ENCODE results near the gene LRFN5. TPM values are rescaled to one million over a fixed set of nuclear protein-coding genes. Genes with fewer than 3 reads are reported as not detected.
"Not testable (repeated sequence)": the region's sequence is repeated elsewhere in the genome, so short reads cannot be mapped to it uniquely, and the experiment has no call there.

LRFN5 gene
- total RNA-seq: 0.97 and 1.7 TPM in 2 replicates

DNA sequence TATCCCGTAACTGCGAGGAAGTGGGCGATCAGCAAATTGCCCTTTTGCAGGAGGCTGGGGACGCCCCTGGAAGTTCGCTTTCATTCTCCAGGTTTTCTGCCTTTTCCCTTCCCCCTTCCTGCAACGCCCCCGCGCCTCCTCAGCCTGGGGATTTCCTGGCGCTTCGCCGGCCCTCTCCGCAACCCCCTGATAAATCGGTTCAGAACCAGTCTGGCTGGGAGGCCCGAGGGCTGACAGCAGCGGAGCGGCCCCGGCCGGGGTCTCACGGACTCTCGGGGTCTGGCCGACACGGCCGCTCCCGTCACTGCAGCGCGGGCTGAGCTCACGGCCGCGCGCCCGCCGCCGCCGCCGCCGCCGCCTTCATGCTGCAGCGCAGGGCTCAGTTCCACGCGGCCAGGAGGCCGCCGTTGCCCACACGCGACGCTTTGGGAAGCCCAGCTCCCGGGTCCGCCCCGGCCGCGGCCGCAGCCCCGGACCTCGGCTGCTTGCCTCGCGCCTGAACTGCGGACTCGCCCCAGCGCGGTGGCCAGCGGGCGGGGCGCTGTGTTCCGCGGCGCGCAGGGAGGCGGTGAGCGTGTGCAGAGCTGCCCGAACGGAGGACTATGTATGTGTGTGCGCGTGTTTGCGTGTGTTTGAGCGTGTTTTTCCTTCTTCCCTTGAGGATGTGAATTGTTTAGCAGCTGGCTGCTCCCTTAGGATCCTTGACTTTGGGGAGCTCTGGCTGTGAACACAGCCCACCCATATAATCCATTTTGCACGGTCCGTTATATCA is at the start of gene LRFN5:
LRFN5 (plus strand) TSS at position 345 of the 772 bp plus-strand sequence.
- peak; percentile 17 for DNase-seq (ENCODE audit: low read depth)
- peak within 1 kb of the TSS; percentile 64 for H3K4me3 ChIP-seq (ENCODE audit: low read depth, low read length)
- TF ChIP-seq, protein P1, sequence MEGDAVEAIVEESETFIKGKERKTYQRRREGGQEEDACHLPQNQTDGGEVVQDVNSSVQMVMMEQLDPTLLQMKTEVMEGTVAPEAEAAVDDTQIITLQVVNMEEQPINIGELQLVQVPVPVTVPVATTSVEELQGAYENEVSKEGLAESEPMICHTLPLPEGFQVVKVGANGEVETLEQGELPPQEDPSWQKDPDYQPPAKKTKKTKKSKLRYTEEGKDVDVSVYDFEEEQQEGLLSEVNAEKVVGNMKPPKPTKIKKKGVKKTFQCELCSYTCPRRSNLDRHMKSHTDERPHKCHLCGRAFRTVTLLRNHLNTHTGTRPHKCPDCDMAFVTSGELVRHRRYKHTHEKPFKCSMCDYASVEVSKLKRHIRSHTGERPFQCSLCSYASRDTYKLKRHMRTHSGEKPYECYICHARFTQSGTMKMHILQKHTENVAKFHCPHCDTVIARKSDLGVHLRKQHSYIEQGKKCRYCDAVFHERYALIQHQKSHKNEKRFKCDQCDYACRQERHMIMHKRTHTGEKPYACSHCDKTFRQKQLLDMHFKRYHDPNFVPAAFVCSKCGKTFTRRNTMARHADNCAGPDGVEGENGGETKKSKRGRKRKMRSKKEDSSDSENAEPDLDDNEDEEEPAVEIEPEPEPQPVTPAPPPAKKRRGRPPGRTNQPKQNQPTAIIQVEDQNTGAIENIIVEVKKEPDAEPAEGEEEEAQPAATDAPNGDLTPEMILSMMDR (IDR thresholded peaks at IDR 0.05; ENCODE audit: insufficient read depth, low read depth, low read length): no peak

DNA sequence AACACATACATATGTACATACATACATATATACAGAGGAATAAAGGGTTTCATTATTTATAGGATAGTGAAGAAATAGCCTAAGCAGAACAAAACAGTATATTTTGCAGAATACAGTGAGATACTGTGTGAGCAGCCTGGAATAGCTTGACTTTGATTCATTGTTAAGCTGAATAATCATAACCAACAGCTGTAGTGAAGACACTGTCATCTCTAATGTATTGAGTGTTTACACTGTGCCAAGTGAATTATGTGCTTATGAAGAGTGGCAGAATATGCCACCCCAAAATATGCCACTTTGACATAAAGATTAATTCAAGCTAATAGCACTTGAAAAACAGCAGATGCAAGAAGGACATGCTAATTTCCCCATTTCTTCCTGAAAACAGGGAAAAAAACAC is 48.2 kb upstream of the LRFN5 start:
- no peak for DNase-seq (ENCODE audit: low read depth)
- H3K4me3 ChIP-seq (ENCODE audit: low read depth, low read length): no peak overlapping the region
- TF ChIP-seq, protein P1 (IDR thresholded peaks at IDR 0.05; ENCODE audit: insufficient read depth, low read depth, low read length): no peak

DNA sequence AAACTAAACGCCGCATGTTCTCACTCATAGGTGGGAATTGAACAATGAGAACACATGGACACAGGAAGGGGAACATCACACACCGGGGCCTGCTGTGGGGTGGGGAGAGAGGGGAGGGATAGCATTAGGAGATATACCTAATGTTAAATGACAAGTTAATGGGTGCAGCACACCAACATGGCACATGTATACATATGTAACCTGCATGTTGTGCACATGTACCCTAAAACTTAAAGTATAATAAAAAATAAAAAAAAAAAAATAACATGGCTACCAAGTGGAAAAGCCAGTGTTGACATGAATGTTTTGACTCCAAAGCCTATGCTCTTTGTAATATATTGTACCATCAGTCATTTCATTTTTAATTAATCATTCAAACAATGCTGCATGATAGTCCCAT is 39.8 kb upstream of the LRFN5 start:
- not testable (repeated sequence) for H3K4me3 ChIP-seq (ENCODE audit: low read depth, low read length); DNase-seq (ENCODE audit: low read depth)

DNA sequence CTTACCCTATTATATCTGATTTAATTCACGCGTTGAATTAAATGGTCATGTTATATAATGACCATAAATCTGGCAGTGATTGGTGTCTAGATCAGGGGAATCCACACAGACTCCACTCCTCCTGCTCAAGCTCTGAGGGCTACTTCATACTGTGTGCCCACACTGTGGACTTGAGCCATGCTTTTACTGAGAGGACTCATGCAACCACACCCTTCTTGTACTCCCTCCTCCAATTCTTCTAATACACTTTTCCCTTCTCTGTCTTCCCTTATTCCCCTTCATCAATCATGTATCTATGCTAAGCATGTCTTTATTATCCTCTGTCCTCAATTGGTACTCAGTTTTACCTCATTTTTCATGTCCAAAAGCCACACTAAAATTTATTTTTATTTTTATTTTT is 37.7 kb upstream of the LRFN5 start:
- H3K4me3 ChIP-seq (ENCODE audit: low read depth, low read length): no peak overlapping the region
- no peak for DNase-seq (ENCODE audit: low read depth)
- TF ChIP-seq, protein P1 (IDR thresholded peaks at IDR 0.05; ENCODE audit: insufficient read depth, low read depth, low read length): no peak

DNA sequence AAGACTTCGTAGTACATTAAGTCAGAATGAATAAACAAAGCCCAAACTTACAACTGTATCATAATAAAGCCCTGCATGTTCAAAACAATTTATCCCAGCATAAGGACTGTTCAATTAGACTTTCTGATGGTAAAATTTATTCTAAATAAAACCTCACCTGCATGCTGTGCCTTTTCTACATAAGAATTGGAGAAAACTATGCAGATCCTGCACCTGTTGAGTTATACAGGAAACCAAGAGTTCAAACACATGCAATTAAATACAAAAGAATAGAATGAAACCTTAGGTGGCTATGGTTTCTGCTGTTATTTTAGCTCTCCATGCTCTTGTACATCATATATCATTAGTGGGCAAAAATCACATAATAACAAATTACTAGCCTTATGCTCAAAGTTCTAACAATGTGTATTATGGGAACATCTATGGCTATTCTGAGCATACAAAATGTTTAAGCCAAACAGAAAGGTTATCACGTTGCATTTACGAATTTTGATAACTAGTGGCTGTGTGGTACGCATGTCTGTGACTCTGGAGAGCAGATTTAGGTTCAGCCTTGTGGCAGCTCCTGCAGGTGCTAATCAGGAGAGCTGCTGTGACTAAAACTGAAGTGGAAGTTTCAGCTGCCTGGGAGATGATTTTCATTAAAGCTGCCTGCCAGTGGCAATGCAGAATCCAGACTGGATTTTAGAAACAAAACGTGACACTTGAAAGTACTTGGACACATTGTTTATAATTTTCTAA is 36.1 kb upstream of the LRFN5 start:
- no peak for DNase-seq (ENCODE audit: low read depth)
- no peak overlapping the region for H3K4me3 ChIP-seq (ENCODE audit: low read depth, low read length)
- TF ChIP-seq, protein P1 (IDR thresholded peaks at IDR 0.05; ENCODE audit: insufficient read depth, low read depth, low read length): no peak

DNA sequence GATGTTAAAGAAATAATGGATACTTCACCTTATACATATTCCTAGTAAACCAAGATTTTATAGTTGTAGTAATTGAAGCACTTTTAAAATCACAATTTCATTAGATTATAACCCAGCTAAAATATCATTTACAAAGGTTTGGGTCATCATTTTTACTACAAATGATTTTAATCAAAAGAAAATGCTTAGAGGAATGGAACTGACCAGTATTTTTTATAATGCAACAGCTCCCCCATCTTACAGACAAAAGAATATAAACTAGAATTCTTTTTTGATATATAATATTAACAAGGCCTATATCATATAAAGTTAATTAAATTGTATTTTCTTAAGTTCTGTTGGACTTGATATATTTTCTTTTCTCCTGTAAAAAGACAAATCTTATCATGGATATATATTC is 20.4 kb upstream of the LRFN5 start:
- TF ChIP-seq, protein P1 (IDR thresholded peaks at IDR 0.05; ENCODE audit: insufficient read depth, low read depth, low read length): no peak
- no peak overlapping the region for H3K4me3 ChIP-seq (ENCODE audit: low read depth, low read length)
- DNase-seq (ENCODE audit: low read depth): no peak

DNA sequence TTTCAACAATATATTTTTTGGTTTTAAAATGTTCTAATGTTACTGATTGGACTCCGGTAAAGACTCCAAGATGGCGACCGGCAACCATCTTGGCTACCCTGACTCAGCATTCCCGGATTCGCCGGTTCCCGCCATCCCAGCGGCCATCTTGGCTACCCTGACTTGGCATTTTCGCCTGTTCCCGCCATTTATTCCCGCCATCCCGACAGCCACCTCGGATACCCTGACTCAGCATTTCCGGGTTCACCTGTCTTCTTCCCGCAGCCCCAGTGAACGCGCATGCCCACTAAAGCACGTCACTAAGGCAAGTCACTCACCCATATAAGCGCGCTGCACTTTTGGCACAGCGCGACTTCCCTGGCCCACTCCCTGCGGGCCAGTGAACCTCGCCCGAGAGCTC is 9.0 kb upstream of the LRFN5 start:
- peak overlapping the region; percentile 44 for H3K4me3 ChIP-seq (ENCODE audit: low read depth, low read length)
- peak; percentile 20 for DNase-seq (ENCODE audit: low read depth)
- TF ChIP-seq, protein P1 (IDR thresholded peaks at IDR 0.05; ENCODE audit: insufficient read depth, low read depth, low read length): no peak

DNA sequence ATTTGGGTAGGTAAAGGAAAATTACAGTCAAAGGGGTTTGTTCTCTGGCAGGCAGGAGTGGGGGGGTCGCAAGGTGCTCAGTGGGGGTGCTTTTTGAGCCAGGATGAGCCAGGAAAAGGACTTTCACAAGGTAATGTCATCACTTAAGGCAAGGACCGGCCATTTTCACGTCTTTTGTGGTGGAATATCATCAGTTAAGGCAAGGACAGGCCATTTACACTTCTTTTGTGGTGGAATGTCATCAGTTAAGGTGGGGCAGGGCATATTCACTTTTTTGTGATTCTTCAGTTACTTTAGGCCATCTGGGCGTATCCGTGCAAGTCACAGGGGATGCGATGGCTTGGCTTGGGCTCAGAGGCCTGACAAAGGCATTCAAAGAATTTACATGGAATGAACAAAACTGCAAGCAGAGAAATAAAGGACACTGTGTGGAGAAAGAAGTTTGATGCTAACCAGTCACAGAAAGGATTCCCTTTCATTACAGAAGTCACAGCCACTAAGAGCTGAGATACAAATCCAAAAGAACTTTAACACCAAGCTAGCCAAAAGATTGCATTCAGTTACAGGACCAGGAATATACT is 6.8 kb upstream of the LRFN5 start:
- DNase-seq (ENCODE audit: low read depth); H3K4me3 ChIP-seq (ENCODE audit: low read depth, low read length): not testable (repeated sequence)
